Measurements from ENCODE around the gene EEF2KMT. TPM values are rescaled to one million over a fixed set of nuclear protein-coding genes. Genes with fewer than 3 reads are reported as not detected.
"Not testable (repeated sequence)": the region's sequence is repeated elsewhere in the genome, so short reads cannot be mapped to it uniquely, and the experiment has no call there.

EEF2KMT gene
- total and polyA plus RNA-seq, 8 donors = 2.5 to 9.9 (median 6.5) TPM; not detected in 2

DNA sequence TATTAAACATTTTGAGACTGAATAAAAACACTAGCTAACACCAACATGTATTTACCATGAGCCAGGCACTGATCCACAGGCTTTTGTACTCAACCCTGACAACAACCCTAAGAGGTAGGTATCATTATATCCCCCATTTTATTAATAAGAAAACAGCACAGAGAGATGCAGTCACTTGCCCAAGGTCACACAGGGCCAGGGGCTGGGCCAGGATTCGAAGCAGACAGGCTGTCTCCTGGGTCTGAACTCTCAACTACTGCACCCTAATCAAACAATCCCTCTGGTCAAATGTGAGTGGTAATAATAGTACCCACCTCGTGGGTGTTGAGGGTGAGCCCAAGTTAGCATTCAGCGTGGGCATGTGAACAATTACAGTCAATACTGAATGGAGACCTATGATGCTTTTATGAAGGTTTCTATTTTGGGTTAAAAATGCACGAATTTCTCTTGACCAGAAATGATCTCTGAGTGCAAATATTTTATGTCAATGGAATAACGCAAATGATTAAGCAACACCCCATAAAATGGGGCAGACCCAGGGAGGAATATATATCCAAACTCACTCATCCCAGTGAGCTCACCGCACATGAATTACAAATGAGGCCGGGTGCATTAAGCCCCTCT, 1.0 kb downstream of the EEF2KMT start:
- Histone ChIP-seq H3K4me1 (peaks cover 0 to 31% (median 11%) of the 10 kb centered on the region in 4 donors), H3K4me3 (peak overlapping the region; percentile 67 to 89 (median 82)), H3K27ac (peak overlapping the region in 3 of 5 donors; percentile 85 to 89 (median 86))
- DNase-seq; H3K27me3 ChIP-seq; H3K36me3 ChIP-seq; H3K9me3 ChIP-seq; intact Hi-C loops (cut with DNase I; ENCODE audit: low total_unique reads): not testable (repeated sequence)
- 15 to 29% (median 25%) methylated on average over 6 to 7 of the region's 7 CpGs for WGBS, 5 donors

- WGBS, 5 donors = 60 to 79% (median 65%) methylated on average over 8 to 11 of the region's 11 CpGs
- DNase-seq = not testable (repeated sequence)
These were observed 2.3 kb downstream of the EEF2KMT start for GRCh38 chr16:5095145-5095830.

DNA sequence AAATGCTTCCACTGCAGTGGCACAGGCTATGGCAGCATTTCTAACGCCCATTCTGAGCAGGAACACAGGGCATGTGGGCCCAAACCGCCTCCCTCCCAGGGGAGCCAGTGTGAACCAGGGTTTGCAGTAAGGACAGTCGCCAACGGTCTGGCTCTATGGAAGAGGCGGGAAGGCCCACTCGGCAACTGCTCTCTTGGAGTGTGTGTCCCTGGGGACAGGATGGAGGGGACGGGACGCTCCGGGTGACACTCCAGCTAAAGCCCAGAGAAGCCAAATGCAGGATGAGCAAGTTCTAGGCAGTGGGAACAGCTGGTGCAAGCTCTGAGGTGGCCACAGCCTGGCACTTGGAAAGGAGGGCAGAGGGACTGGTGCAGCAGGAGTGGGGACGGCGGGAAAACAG, 3.8 kb downstream of the EEF2KMT start:
- H3K27ac ChIP-seq; H3K9me3 ChIP-seq; H3K4me3 ChIP-seq; H3K27me3 ChIP-seq; DNase-seq; intact Hi-C loops (cut with DNase I; ENCODE audit: low total_unique reads): not testable (repeated sequence)
- Histone ChIP-seq H3K36me3 (peaks cover 0 to 24% (median 19%) of the 10 kb centered on the region in 4 donors), H3K4me1 (peaks cover 0 to 23% (median 8%) of the 10 kb centered on the region in 4 donors)
- WGBS, 5 donors = 66 to 86% (median 83%) methylated on average over 7 to 11 of the region's 11 CpGs

More at GRCh38 chr16:5095145-5095830, 2.3 kb downstream of the EEF2KMT start:
- H3K27me3 ChIP-seq; intact Hi-C loops (cut with DNase I; ENCODE audit: low total_unique reads); H3K27ac ChIP-seq; H3K4me3 ChIP-seq; H3K9me3 ChIP-seq; H3K36me3 ChIP-seq: not testable (repeated sequence)
- peaks cover 0 to 31% (median 11%) of the 10 kb centered on the region in 4 donors for H3K4me1 ChIP-seq

DNA sequence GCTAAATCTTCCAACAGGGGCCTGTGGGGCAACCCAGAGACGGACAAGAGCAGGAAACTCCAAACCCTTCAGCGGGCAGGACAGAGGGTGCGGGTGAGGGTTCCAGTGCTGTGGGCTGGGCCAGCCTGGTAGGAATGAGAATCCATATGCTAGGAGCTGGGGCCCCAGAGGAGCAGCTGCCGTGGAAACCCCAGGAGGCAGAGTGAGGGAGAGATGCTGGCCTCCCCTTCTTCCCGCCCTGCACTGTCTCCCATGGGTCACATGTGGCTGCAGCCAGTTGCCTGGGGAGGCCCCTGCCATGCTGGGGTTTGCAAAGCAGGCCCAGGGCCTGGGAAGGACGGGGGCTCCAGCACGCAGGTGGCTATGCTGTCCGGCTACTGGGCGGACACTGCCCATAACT, 4.5 kb downstream of the EEF2KMT start:
- Histone ChIP-seq H3K36me3 (peaks cover 0 to 31% (median 26%) of the 10 kb centered on the region in 4 donors), H3K4me1 (peaks cover 0 to 20% (median 7%) of the 10 kb centered on the region in 4 donors)
- intact Hi-C loops (cut with DNase I; ENCODE audit: low total_unique reads); H3K9me3 ChIP-seq; H3K27me3 ChIP-seq; DNase-seq; H3K27ac ChIP-seq; H3K4me3 ChIP-seq: not testable (repeated sequence)
- 69 to 93% (median 91%) methylated on average over 6 to 9 of the region's 9 CpGs for WGBS, 5 donors

GRCh38 chr16:5090592-5090991, 7.0 kb downstream of the EEF2KMT start:
- peaks cover 0 to 53% (median 46%) of the 10 kb centered on the region in 4 donors for H3K36me3 ChIP-seq
- H3K4me3 ChIP-seq; H3K27ac ChIP-seq; intact Hi-C loops (cut with DNase I; ENCODE audit: low total_unique reads); H3K27me3 ChIP-seq; H3K4me1 ChIP-seq; H3K9me3 ChIP-seq; DNase-seq: not testable (repeated sequence)
- WGBS, 5 donors = 83 to 90% (median 88%) methylated on average over 9 of the region's 9 CpGs

DNA sequence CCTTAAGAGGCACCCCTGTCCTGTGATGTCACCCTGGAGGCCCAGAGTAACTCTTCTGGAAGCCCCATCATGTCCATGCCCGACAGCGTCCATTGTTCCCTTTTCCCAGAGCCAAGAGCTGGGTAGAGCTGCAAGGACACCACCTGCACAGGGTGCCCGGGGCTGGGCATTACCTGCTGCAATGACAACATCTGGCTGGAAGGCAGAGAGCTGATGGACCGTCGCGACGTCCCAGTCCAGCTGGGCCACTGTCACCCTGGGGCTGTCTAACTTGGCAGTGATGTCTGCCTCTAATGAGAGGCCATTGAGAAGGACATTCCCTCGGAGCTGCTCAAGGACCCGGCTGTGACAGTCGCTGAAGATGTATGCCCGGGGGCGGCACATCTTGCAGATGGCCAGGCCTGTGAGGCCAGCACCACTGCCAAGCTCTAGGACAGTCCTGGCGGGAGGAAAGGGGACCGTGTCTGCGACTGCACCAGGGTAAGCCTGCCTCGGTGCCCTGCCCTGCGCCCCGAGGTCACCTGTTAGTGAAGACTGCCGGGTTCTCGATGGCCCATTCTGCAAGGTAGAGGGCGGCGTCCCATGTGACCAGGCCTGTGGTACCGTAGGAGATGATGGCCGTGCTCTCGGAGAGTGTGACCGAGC, 7.6 kb downstream of the EEF2KMT start:
- H3K27me3 ChIP-seq; DNase-seq; H3K9me3 ChIP-seq; H3K4me3 ChIP-seq; intact Hi-C loops (cut with DNase I; ENCODE audit: low total_unique reads); H3K4me1 ChIP-seq; H3K27ac ChIP-seq: not testable (repeated sequence)
- WGBS, 5 donors = 85 to 97% (median 88%) methylated on average over 9 to 26 of the region's 26 CpGs
- peaks cover 0 to 59% (median 51%) of the 10 kb centered on the region in 4 donors for H3K36me3 ChIP-seq

GRCh38 chr16:5088936-5089335, 8.7 kb downstream of the EEF2KMT start:
- H3K4me3 ChIP-seq; H3K27ac ChIP-seq; H3K27me3 ChIP-seq; H3K9me3 ChIP-seq; H3K4me1 ChIP-seq; intact Hi-C loops (cut with DNase I; ENCODE audit: low total_unique reads); DNase-seq: not testable (repeated sequence)
- WGBS, 5 donors = 82 to 91% (median 88%) methylated on average over 13 to 17 of the region's 17 CpGs
- peaks cover 0 to 65% (median 60%) of the 10 kb centered on the region in 4 donors for H3K36me3 ChIP-seq

- intact Hi-C loops (cut with DNase I; ENCODE audit: low total_unique reads); H3K4me1 ChIP-seq; DNase-seq; H3K27ac ChIP-seq; H3K4me3 ChIP-seq; H3K27me3 ChIP-seq; H3K9me3 ChIP-seq: not testable (repeated sequence)
- peaks cover 0 to 72% (median 67%) of the 10 kb centered on the region in 4 donors for H3K36me3 ChIP-seq
- 90 to 94% (median 93%) methylated on average over 14 to 18 of the region's 18 CpGs for WGBS, 5 donors
These were observed 9.4 kb downstream of the EEF2KMT start for GRCh38 chr16:5088086-5088790.

DNA sequence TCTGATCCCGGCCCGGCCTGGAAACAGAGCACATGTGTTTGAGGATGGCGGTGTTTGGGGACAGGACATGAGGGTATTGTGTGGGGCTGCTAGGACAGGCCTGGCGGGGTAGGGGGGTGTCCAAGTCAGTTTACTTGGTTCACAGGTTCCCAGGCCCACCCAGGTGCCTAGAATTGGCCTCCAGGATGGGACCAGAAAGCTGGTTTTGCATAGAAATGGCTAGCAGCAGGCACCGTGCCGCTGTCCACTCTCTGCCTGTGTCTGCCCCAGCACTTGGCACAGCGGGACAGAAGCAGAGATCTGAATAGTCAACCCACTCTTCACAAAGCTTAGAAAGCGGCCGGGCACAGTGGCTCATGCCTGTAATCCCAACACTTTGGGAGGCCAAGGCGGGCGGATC, 11.9 kb downstream of the EEF2KMT start:
- H3K4me3 ChIP-seq; H3K4me1 ChIP-seq; H3K27me3 ChIP-seq; intact Hi-C loops (cut with DNase I; ENCODE audit: low total_unique reads); DNase-seq; H3K9me3 ChIP-seq; H3K27ac ChIP-seq: not testable (repeated sequence)
- 83 to 95% (median 88%) methylated on average over 11 of the region's 11 CpGs for WGBS, 5 donors
- H3K36me3 ChIP-seq = peaks cover 5 to 93% (median 90%) of the 10 kb centered on the region in 4 donors
